ENCODE data around the gene CEP83.

GRCh38 chr12:94272280-94272679 lies 187.4 kb downstream of the CEP83 start:
- no peak for TF ChIP-seq CTCF (IDR thresholded peaks at IDR 0.05; ENCODE audit: insufficient read depth, low read length, poor library complexity, severe bottlenecking)
- TF ChIP-seq EZH2phosphoT487 (conservative IDR thresholded peaks at IDR 0.05; ENCODE audit: low read length): no peak
